CD4-positive, alpha-beta memory T cell (primary cell): Measurements from ENCODE around the gene DENND4A. TPM values are rescaled to one million over a fixed set of nuclear protein-coding genes. Genes with fewer than 3 reads are reported as not detected.

Experiments
- microRNA-seq: library from miRNA; unstranded; fragments of <30 nt; microRNA quantifications from one replicate; pipeline ENCODE4 v1.2.0, GENCODE V29; 2021; ENCODE audit warnings: borderline replicate concordance, borderline number of aligned reads, borderline microRNAs expressed, mixed read lengths
- polyA plus RNA-seq, 2 donors: library from polyadenylated mRNA; unstranded; fragments of 300-500 nt; fragmentation: Illumina TruSeq; gene quantifications; one replicate each; pipeline ENCODE4 v1.2.3, GENCODE V29; 2021
- total RNA-seq, 2 experiments: library from RNA; stranded (reverse); gene quantifications; one replicate each; pipeline ENCODE4 v1.2.3, GENCODE V29; 2021

Gene DENND4A
- total and polyA plus RNA-seq, 4 experiments from 2014 or later = 8.4 to 69.4 (median 42.2) TPM

Small RNA genes within 50 kb of the gene (microRNA-seq; reads per million reads assigned to microRNA genes)
- not detected for gene MIR4511

Other genes starting within 250 kb of the DENND4A start
- 10 to 100 TPM; 35.3 to 40.3 TPM for gene INTS14, start 181.2 kb downstream of the DENND4A start, total RNA-seq
- gene INTS14, start 181.2 kb downstream of the DENND4A start, polyA plus RNA-seq = 10 to 100 TPM; 27.1 to 31.2 TPM
- 1 to 10 TPM; 6.3 to 8.2 TPM for gene SLC24A1, start 170.4 kb downstream of the DENND4A start, total RNA-seq
- gene SLC24A1, start 170.4 kb downstream of the DENND4A start, polyA plus RNA-seq = 1 to 10 TPM in 1 of 2 donors, under 1 TPM in 1; 0.35 to 2.7 TPM
- gene RAB11A, start 77.2 kb upstream of the DENND4A start, total RNA-seq = 10 to 100 TPM; 84.7 to 95.8 TPM
- gene RAB11A, start 77.2 kb upstream of the DENND4A start, polyA plus RNA-seq = 100 to 1,000 TPM; 247 to 265 TPM